Erythroblast (primary cell): ENCODE results near the gene TYROBP.

Source experiments
- GATA1 ChIP-seq: IDR thresholded peaks from 2 replicates; pipeline ENCODE4 v1.6.1; 2011; ENCODE audit warnings: low read depth, mild to moderate bottlenecking, control low read depth, low read length, moderate library complexity
- POLR2A ChIP-seq: IDR thresholded peaks from 2 replicates; pipeline ENCODE4 v1.6.1; 2011; ENCODE audit warnings: mild to moderate bottlenecking, low read length

GRCh38 chr19:35940078-35940775 lies 32.1 kb upstream of the TYROBP start:
- TF ChIP-seq POLR2A (no peak), GATA1 (no peak)
